Esophagus (tissue), 2 donors: ENCODE measurements around the gene ELF5. TPM values are rescaled to one million over a fixed set of nuclear protein-coding genes. Genes with fewer than 3 reads are reported as not detected.

ENCODE experiments used
- H3K27ac ChIP-seq, 2 donors: one replicate each; pipeline ENCODE4 v1.5.1; 2013; ENCODE audit warnings: low read depth in 2 of 2, mild to moderate bottlenecking in 2 of 2, inconsistent platforms in 1 of 2, low read length in 1 of 2, moderate library complexity in 1 of 2
- H3K27me3 ChIP-seq, 2 donors: one replicate each; pipeline ENCODE4 v1.6.1; 2013; ENCODE audit warnings: low read length in 2 of 2, control low read depth in 1 of 2, mild to moderate bottlenecking in 1 of 2; ENCODE audit not compliant: insufficient read depth in 2 of 2, control insufficient read depth in 1 of 2
- H3K36me3 ChIP-seq, 2 donors: one replicate each; pipeline ENCODE4 v1.6.1; 2013; ENCODE audit warnings: low read length in 1 of 2; ENCODE audit not compliant: control insufficient read depth in 2 of 2, insufficient read depth in 2 of 2
- H3K4me1 ChIP-seq, 2 donors: one replicate each; pipeline ENCODE4 v1.6.1; 2013; ENCODE audit warnings: low read length in 1 of 2; ENCODE audit not compliant: control insufficient read depth in 2 of 2, insufficient read depth in 2 of 2
- H3K4me3 ChIP-seq, 2 donors: one replicate each; pipeline ENCODE4 v1.5.1; 2013; ENCODE audit warnings: low read length in 2 of 2, mild to moderate bottlenecking in 2 of 2, low read depth in 1 of 2, moderate library complexity in 1 of 2
- H3K9me3 ChIP-seq, 2 donors: one replicate each; pipeline ENCODE4 v1.6.1; 2013; ENCODE audit warnings: mild to moderate bottlenecking in 2 of 2, low read depth in 1 of 2, low read length in 1 of 2, moderate library complexity in 1 of 2; ENCODE audit not compliant: control insufficient read depth in 2 of 2, insufficient read depth in 1 of 2
- WGBS, 2 donors: extraction: QIAGEN DNeasy Blood & Tissue Kit; methylation state at CpG; one replicate each; pipeline ENCODE4 v1.1.7; 2013; 5-methylcytosine and 5-hydroxymethylcytosine counted together
- polyA plus RNA-seq, 2 donors: library from polyadenylated mRNA; stranded (reverse); fragments of 200-250 nt; gene quantifications; one replicate each; pipeline ENCODE4 v1.2.3, GENCODE V29; 2013
- donor health status: healthy with polysubstance abuse.
- donor health status: Bipolar disorder and iron deficiency.

The ELF5 gene
- polyA plus RNA-seq, 2 donors, result 0.41 to 0.47 TPM

GRCh38 chr11:34542089-34542488, 28.5 kb upstream of the ELF5 start:
- Histone ChIP-seq H3K4me1 (no peaks in the 10 kb centered on the region), H3K27me3 (peaks cover 0 to 2% of the 10 kb centered on the region in 2 donors), H3K9me3 (no peaks in the 10 kb centered on the region), H3K4me3 (no peak overlapping the region), H3K27ac (no peak overlapping the region), H3K36me3 (no peaks in the 10 kb centered on the region)

- Histone ChIP-seq H3K27me3 (peaks cover 0 to 2% of the 10 kb centered on the region in 2 donors), H3K27ac (no peak overlapping the region), H3K4me3 (no peak overlapping the region), H3K4me1 (no peaks in the 10 kb centered on the region), H3K36me3 (no peaks in the 10 kb centered on the region), H3K9me3 (no peaks in the 10 kb centered on the region)
- 77 to 83% methylated on average over 6 of the region's 6 CpGs for WGBS, 2 donors
Measured at GRCh38 chr11:34540870-34541269, 27.3 kb upstream of the ELF5 start.

- Histone ChIP-seq H3K27ac (no peak overlapping the region), H3K4me1 (no peaks in the 10 kb centered on the region), H3K9me3 (no peaks in the 10 kb centered on the region), H3K27me3 (peaks cover 0 to 2% of the 10 kb centered on the region in 2 donors), H3K36me3 (no peaks in the 10 kb centered on the region), H3K4me3 (no peak overlapping the region)
- 46 to 55% methylated on average over 1 of the region's 1 CpG for WGBS, 2 donors
Measured at GRCh38 chr11:34537636-34538035, 24.0 kb upstream of the ELF5 start.

- Histone ChIP-seq H3K27me3 (peaks cover 0 to 2% of the 10 kb centered on the region in 2 donors), H3K4me3 (no peak overlapping the region), H3K27ac (no peak overlapping the region), H3K9me3 (no peaks in the 10 kb centered on the region), H3K4me1 (no peaks in the 10 kb centered on the region), H3K36me3 (no peaks in the 10 kb centered on the region)
Measured at GRCh38 chr11:34536056-34536455, 22.5 kb upstream of the ELF5 start.

GRCh38 chr11:34534826-34535225, 21.2 kb upstream of the ELF5 start:
- H3K9me3 ChIP-seq, result no peaks in the 10 kb centered on the region
- H3K27ac ChIP-seq, result no peak overlapping the region
- H3K36me3 ChIP-seq, result no peaks in the 10 kb centered on the region
- H3K27me3 ChIP-seq, result no peaks in the 10 kb centered on the region
- H3K4me1 ChIP-seq, result no peaks in the 10 kb centered on the region
- H3K4me3 ChIP-seq, result no peak overlapping the region
- WGBS, 2 donors, result 89 to 93% methylated on average over 3 of the region's 3 CpGs

DNA sequence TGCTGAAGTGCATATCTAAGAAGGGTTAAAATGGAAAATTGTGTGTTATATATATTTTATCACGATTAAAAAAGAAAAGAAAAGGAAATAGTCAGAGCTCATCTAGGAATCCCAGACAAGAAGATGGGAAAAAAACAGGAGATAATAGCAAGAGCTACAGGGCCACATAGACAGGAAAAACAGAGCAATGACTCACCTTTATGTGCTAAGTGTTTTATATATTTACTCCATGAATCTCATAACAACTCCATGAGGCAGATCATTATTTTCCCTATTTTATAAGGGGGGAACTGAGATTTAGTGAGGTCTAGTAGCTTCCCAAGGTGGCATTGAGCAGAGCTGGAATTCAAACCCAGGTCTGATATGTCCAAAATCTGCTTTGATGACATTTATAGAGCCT, 18.1 kb upstream of the ELF5 start:
- Histone ChIP-seq H3K36me3 (no peaks in the 10 kb centered on the region), H3K4me1 (no peaks in the 10 kb centered on the region)
- 70 to 73% methylated on average over 1 of the region's 1 CpG for WGBS, 2 donors

DNA sequence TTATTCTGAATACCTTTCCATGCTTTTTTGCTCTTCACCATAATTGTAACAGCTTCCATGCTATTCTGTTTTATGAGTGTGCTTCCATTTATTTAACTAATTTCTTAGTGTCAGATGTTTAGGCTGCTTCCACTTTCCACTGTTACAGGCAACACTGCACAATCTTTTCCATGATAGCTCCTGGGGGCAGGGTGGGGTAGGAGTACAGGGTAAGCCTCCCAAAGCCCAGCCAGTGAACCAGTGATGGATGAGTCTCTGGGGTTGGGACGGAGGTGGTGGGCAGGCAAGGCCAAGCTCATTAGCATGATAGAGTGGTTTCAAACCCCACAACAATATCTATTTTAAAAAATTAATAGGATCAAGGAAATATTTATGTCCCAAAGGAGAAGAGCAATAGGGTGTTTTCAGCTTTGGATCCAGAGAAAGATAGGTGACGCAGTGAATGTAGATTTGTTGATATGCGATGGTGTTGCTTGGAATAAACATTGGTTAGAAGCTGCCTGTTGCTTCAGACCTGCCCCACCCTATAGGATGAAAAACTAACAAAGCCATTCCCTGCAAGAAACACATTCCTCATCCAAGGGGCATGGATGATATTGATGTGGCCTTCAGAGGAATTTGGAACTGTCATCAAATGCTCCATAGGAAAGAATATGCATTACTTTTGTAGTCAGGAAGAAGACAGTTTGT, 17.1 kb upstream of the ELF5 start:
- no peaks in the 10 kb centered on the region for H3K36me3 ChIP-seq
- no peaks in the 10 kb centered on the region for H3K27me3 ChIP-seq
- 70 to 89% methylated on average over 3 of the region's 3 CpGs for WGBS, 2 donors
- H3K27ac ChIP-seq, result no peak overlapping the region
- H3K4me1 ChIP-seq, result no peaks in the 10 kb centered on the region
- H3K4me3 ChIP-seq, result no peak overlapping the region
- no peaks in the 10 kb centered on the region for H3K9me3 ChIP-seq

More for the DNA sequence above, 18.1 kb upstream of the ELF5 start:
- no peaks in the 10 kb centered on the region for H3K27me3 ChIP-seq
- H3K9me3 ChIP-seq, result no peaks in the 10 kb centered on the region
- H3K27ac ChIP-seq, result no peak overlapping the region
- no peak overlapping the region for H3K4me3 ChIP-seq

- no peaks in the 10 kb centered on the region for H3K9me3 ChIP-seq
- WGBS, 2 donors, result 44 to 52% methylated on average over 1 of the region's 1 CpG
- no peaks in the 10 kb centered on the region for H3K27me3 ChIP-seq
- H3K4me1 ChIP-seq, result no peaks in the 10 kb centered on the region
- H3K4me3 ChIP-seq, result no peak overlapping the region
- H3K27ac ChIP-seq, result no peak overlapping the region
- no peaks in the 10 kb centered on the region for H3K36me3 ChIP-seq
Measured at GRCh38 chr11:34529643-34530042, 16.0 kb upstream of the ELF5 start.

DNA sequence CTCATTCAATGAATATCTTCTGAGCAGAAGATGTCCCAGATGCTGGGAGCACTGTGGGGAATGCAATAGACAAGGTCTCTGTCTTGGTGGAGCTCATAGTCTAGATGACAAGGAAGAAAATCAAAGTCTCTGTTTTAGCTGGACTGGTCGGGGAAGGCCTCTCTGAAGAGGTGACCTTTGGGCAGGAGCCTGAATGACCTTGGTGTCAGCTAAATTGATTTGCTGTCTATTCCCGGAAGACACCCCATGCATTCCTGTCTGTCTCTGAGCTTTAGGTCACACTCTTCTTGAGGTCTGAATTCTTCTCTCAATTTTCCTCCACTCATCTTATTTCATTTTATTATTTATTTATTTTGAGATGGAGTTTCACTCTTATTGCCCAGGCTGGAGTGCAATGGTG, 14.5 kb upstream of the ELF5 start:
- Histone ChIP-seq H3K36me3 (no peaks in the 10 kb centered on the region), H3K4me1 (no peaks in the 10 kb centered on the region), H3K27ac (no peak overlapping the region), H3K27me3 (no peaks in the 10 kb centered on the region), H3K4me3 (no peak overlapping the region), H3K9me3 (no peaks in the 10 kb centered on the region)
- WGBS, 2 donors, result 73 to 85% methylated on average over 2 of the region's 2 CpGs

GRCh38 chr11:34525888-34526657, 12.5 kb upstream of the ELF5 start:
- WGBS, 2 donors, result 87 to 89% methylated on average over 9 of the region's 9 CpGs
- H3K36me3 ChIP-seq, result no peaks in the 10 kb centered on the region
- no peak overlapping the region for H3K27ac ChIP-seq
- no peak overlapping the region for H3K4me3 ChIP-seq
- no peaks in the 10 kb centered on the region for H3K4me1 ChIP-seq
- H3K27me3 ChIP-seq, result no peaks in the 10 kb centered on the region
- H3K9me3 ChIP-seq, result no peaks in the 10 kb centered on the region
